ENCODE data around the gene WWC1.

Gene WWC1

GRCh38 chr5:168364151-168364661 lies 72.8 kb downstream of the WWC1 start:
- no peak overlapping the region for H3K4me3 ChIP-seq (ENCODE audit: low read depth, low read length)
- no peak for TF ChIP-seq CTCF (IDR thresholded peaks at IDR 0.05; ENCODE audit: borderline replicate concordance, insufficient read depth, low read depth, low read length)

GRCh38 chr5:168364750-168365550 lies 73.5 kb downstream of the WWC1 start:
- no peak overlapping the region for H3K4me3 ChIP-seq (ENCODE audit: low read depth, low read length)
- no peak for TF ChIP-seq CTCF (IDR thresholded peaks at IDR 0.05; ENCODE audit: borderline replicate concordance, insufficient read depth, low read depth, low read length)

- H3K4me3 ChIP-seq (ENCODE audit: low read depth, low read length): no peak overlapping the region
- TF ChIP-seq CTCF (IDR thresholded peaks at IDR 0.05; ENCODE audit: borderline replicate concordance, insufficient read depth, low read depth, low read length): no peak
These were observed 74.2 kb downstream of the WWC1 start for GRCh38 chr5:168365581-168366081.

GRCh38 chr5:168366116-168366515 lies 74.7 kb downstream of the WWC1 start:
- H3K4me3 ChIP-seq (ENCODE audit: low read depth, low read length): no peak overlapping the region
- TF ChIP-seq CTCF (IDR thresholded peaks at IDR 0.05; ENCODE audit: borderline replicate concordance, insufficient read depth, low read depth, low read length): no peak

- TF ChIP-seq CTCF (IDR thresholded peaks at IDR 0.05; ENCODE audit: borderline replicate concordance, insufficient read depth, low read depth, low read length): no peak
- H3K4me3 ChIP-seq (ENCODE audit: low read depth, low read length): no peak overlapping the region
These were observed 77.4 kb downstream of the WWC1 start for GRCh38 chr5:168368854-168369253.

GRCh38 chr5:168370831-168371230 lies 79.4 kb downstream of the WWC1 start:
- TF ChIP-seq CTCF (IDR thresholded peaks at IDR 0.05; ENCODE audit: borderline replicate concordance, insufficient read depth, low read depth, low read length): no peak
- no peak overlapping the region for H3K4me3 ChIP-seq (ENCODE audit: low read depth, low read length)
